A549 (cell line): ENCODE data around the gene XBP1. TPM values are rescaled to one million over a fixed set of nuclear protein-coding genes. Genes with fewer than 3 reads are reported as not detected.
"Not testable (repeated sequence)": the region's sequence is repeated elsewhere in the genome, so short reads cannot be mapped to it uniquely, and the experiment has no call there.

Experiments used
- ATAC-seq, 2 experiments: fragments of 200-7000 bp in 1 of 2; fragments of >200 bp in 1 of 2; cut with Nextera tagmentation in 1 of 2; cut with Tn5 transposase in 1 of 2; 3 replicates each; pipeline versions ENCODE4 v1.8.0 to v1.9.1; 2018 to 2020; ENCODE audit warnings: mild to moderate bottlenecking in 1 of 2, moderate library complexity in 1 of 2
- CTCF ChIA-PET: fragments of 300-600 bp; sonication (Branson Sonifier 250); formaldehyde crosslinking; extraction: SDS; loops from one replicate; lab custom pipeline; 2021; ENCODE audit warnings: antibody characterized with exemption, inconsistent platforms; lab: Yijun Ruan, JAX
- POLR2A ChIA-PET: fragments of 350-600 bp; formaldehyde crosslinking; extraction: SDS; loops from one replicate; lab custom pipeline; 2021; ENCODE audit warnings: antibody characterized with exemption, inconsistent platforms; lab: Yijun Ruan, JAX
- DNase-seq, 2 experiments: peaks; one replicate each; pipeline versions ENCODE4 v3.0.0 to v3.0.0-alpha.2; 2011 to 2016; ENCODE audit warnings: low read depth in 1 of 2, low spot score in 1 of 2
- FAIRE-seq: peaks from 2 replicates; lab custom pipeline; 2011; peaks lifted over from hg19 to GRCh38; lab: Jason Lieb, UNC
- H3K27ac ChIP-seq, 2 experiments: fragments of >200 bp; sonication (Bioruptor Twin); formaldehyde crosslinking; 3 replicates each; pipeline ENCODE4 v1.5.1; 2016 to 2017
- H3K4me1 ChIP-seq: fragments of >200 bp; sonication (Bioruptor Twin); formaldehyde crosslinking; 3 replicates; pipeline ENCODE4 v1.6.1; 2016
- H3K4me2 ChIP-seq: fragments of >200 bp; sonication (Bioruptor Twin); formaldehyde crosslinking; 3 replicates; pipeline ENCODE4 v1.6.1; 2016
- H3K4me3 ChIP-seq: fragments of >200 bp; sonication (Bioruptor Twin); formaldehyde crosslinking; 3 replicates; pipeline ENCODE4 v1.5.1; 2016
- H3K9me3 ChIP-seq: fragments of >200 bp; sonication (Bioruptor Twin); formaldehyde crosslinking; 3 replicates; pipeline ENCODE4 v1.6.1; 2016
- BHLHE40 ChIP-seq: IDR thresholded peaks from 2 replicates; pipeline ENCODE4 v1.6.1; 2012; ENCODE audit warnings: low read depth, low read length, inconsistent platforms
- CBX2 ChIP-seq: fragments of 200-600 bp; sonication (generic); IDR thresholded peaks from 2 replicates; pipeline ENCODE4 v1.6.1; 2016; ENCODE audit warnings: low read depth, mild to moderate bottlenecking, borderline replicate concordance
- CEBPB ChIP-seq, 2 experiments: fragments of >200 bp in 1 of 2; sonication (Bioruptor Twin) in 1 of 2; formaldehyde crosslinking in 1 of 2; IDR thresholded peaks; 2 replicates each; pipeline ENCODE4 v1.6.1; 2012 to 2016
- CTCF ChIP-seq: fragments of >200 bp; sonication (Bioruptor Twin); formaldehyde crosslinking; IDR thresholded peaks from 3 replicates; pipeline ENCODE4 v1.5.1; 2016
- EHF ChIP-seq: fragments of 250-450 bp; sonication (Bioruptor Pico); IDR thresholded peaks from 2 replicates; pipeline ENCODE4 v1.5.0; 2020; ENCODE audit warnings: mild to moderate bottlenecking
- FOSL2 ChIP-seq, 2 experiments: fragments of 450-650 bp in 1 of 2; fragments of >200 bp in 1 of 2; sonication (Bioruptor Twin) in 1 of 2; formaldehyde crosslinking; IDR thresholded peaks; 2 replicates each; pipeline versions ENCODE4 v1.5.0 to v1.6.1; 2016 to 2020; ENCODE audit warnings: mild to moderate bottlenecking in 1 of 2, moderate library complexity in 1 of 2
- GATA3 ChIP-seq: IDR thresholded peaks from 2 replicates; pipeline ENCODE4 v1.6.1; 2012; ENCODE audit warnings: borderline replicate concordance
- HOXB5 ChIP-seq: fragments of 250-450 bp; sonication (Bioruptor Pico); IDR thresholded peaks from 2 replicates; pipeline ENCODE4 v1.5.0; 2020; ENCODE audit warnings: mild to moderate bottlenecking, moderate library complexity
- JUN ChIP-seq, 2 experiments: fragments of >200 bp; sonication (Bioruptor Twin); formaldehyde crosslinking; IDR thresholded peaks; 2 replicates in 1 of 2; 3 replicates in 1 of 2; pipeline ENCODE4 v1.6.1; 2016 to 2017
- KDM5A ChIP-seq: fragments of 200-600 bp; sonication (generic); IDR thresholded peaks from 2 replicates; pipeline ENCODE4 v1.6.1; 2016; ENCODE audit warnings: antibody characterized with exemption, mild to moderate bottlenecking
- MAFK ChIP-seq: fragments of 450-650 bp; IDR thresholded peaks from 2 replicates; pipeline ENCODE4 v1.6.1; 2014; ENCODE audit not compliant: partially characterized antibody
- NFE2L2 ChIP-seq: fragments of 150-350 bp; conservative IDR thresholded peaks from 2 replicates; pipeline ENCODE4 v1.6.1; 2014; ENCODE audit warnings: low read length
- NPAS2 ChIP-seq: fragments of 250-450 bp; sonication (Bioruptor Pico); IDR thresholded peaks from 2 replicates; pipeline ENCODE4 v1.8.0; 2022; ENCODE audit warnings: mild to moderate bottlenecking, moderate library complexity, borderline replicate concordance
- POLR2A ChIP-seq: IDR thresholded peaks from 2 replicates; pipeline ENCODE4 v1.6.1; 2012; ENCODE audit warnings: mild to moderate bottlenecking, low read length
- RAD21 ChIP-seq, 2 experiments: fragments of >200 bp in 1 of 2; sonication (Bioruptor Twin) in 1 of 2; formaldehyde crosslinking in 1 of 2; IDR thresholded peaks in 1 of 2; conservative IDR thresholded peaks in 1 of 2; 2 replicates in 1 of 2; 3 replicates in 1 of 2; pipeline ENCODE4 v1.6.1; 2012 to 2018; ENCODE audit warnings: inconsistent platforms in 1 of 2
- RARB ChIP-seq: fragments of 250-450 bp; sonication (Bioruptor Pico); IDR thresholded peaks from 2 replicates; pipeline ENCODE4 v1.8.0; 2021; ENCODE audit warnings: mild to moderate bottlenecking, moderate library complexity
- RCOR1 ChIP-seq: fragments of 150-350 bp; IDR thresholded peaks from 2 replicates; pipeline ENCODE4 v1.6.1; 2014; ENCODE audit warnings: antibody characterized with exemption, low read length, low read depth
- RFX5 ChIP-seq: fragments of 450-650 bp; IDR thresholded peaks from 2 replicates; pipeline ENCODE4 v1.7.1; 2014; ENCODE audit warnings: antibody characterized with exemption, mild to moderate bottlenecking, moderate library complexity
- USF2 ChIP-seq: fragments of 450-650 bp; IDR thresholded peaks from 2 replicates; pipeline ENCODE4 v1.6.1; 2014; ENCODE audit warnings: antibody characterized with exemption
- ZC3H11A ChIP-seq: fragments of 450-650 bp; IDR thresholded peaks from 2 replicates; pipeline ENCODE4 v1.6.1; 2014; ENCODE audit warnings: antibody characterized with exemption, mild to moderate bottlenecking
- ZFP36 ChIP-seq: fragments of 450-650 bp; IDR thresholded peaks from 2 replicates; pipeline ENCODE4 v1.6.1; 2014; ENCODE audit warnings: borderline replicate concordance; ENCODE audit not compliant: partially characterized antibody
- ZNF302 ChIP-seq: fragments of 250-450 bp; sonication (Bioruptor Pico); IDR thresholded peaks from 2 replicates; pipeline ENCODE4 v1.9.0; 2021; ENCODE audit warnings: inconsistent platforms, mild to moderate bottlenecking, moderate library complexity
- ZSCAN20 ChIP-seq: fragments of 250-450 bp; sonication (Bioruptor Pico); IDR thresholded peaks from 2 replicates; pipeline ENCODE4 v1.8.0; 2022; ENCODE audit warnings: mild to moderate bottlenecking, moderate library complexity
- WGBS: methylation state at CpG from one replicate; pipeline ENCODE4 v1.1.6; 2017; ENCODE audit errors: missing lambda C conversion rate; 5-methylcytosine and 5-hydroxymethylcytosine counted together
- polyA plus RNA-seq, 4 experiments: library from polyadenylated mRNA; depleted of rRNA in 3 of 4; stranded (reverse); fragments of >200 nt; fragmentation: RNase III in 1 of 4; extraction: RNeasy Plus Mini Kit Qiagen cat#74134 plus additional on column Dnase treatment in 1 of 4; gene quantifications; 2 replicates in 3 of 4; 3 replicates in 1 of 4; pipeline ENCODE4 v1.2.3, GENCODE V29; 2011 to 2017

Gene XBP1
- polyA plus RNA-seq, 2 of the 4 experiments (the other 2 are of a cell fraction) = 34.1 to 172 TPM

GRCh38 chr22:28846994-28847393 is 46.6 kb upstream of the XBP1 start:
- Histone ChIP-seq H3K4me1 (no peaks in the 10 kb centered on the region), H3K27ac (no peak overlapping the region), H3K4me3 (no peak overlapping the region), H3K4me2 (no peak overlapping the region), H3K9me3 (0 out of 3 replicates have a peak, but pooled peaks cover 16% of the 10 kb centered on the region)
- ATAC-seq (no peak), DNase-seq (no peak), FAIRE-seq (no peak)
- CTCF ChIA-PET = interaction anchor here (4.2 kb wide), 1 partner anchor 193 kb away, joined by 17 read pairs; no protein-coding TSS in a partner anchor
- WGBS = 80% methylated on average over 2 of the region's 2 CpGs
- no peak for TF ChIP-seq CEBPB (IDR thresholded peaks at IDR 0.05)
- no peak for TF ChIP-seq RFX5
- TF ChIP-seq CBX2 = no peak
- TF ChIP-seq NFE2L2 = no peak
- POLR2A ChIA-PET = no interaction called here

- H3K4me1 ChIP-seq, DNase-seq, H3K4me3 ChIP-seq, POLR2A ChIA-PET, H3K27ac ChIP-seq, ATAC-seq, FAIRE-seq, H3K4me2 ChIP-seq: not testable (repeated sequence)
- CTCF ChIA-PET = interaction anchor here (0.6 to 2.5 kb wide), 3 partner anchors 15 to 196 kb away, joined by 3 to 9 read pairs (median 3); no protein-coding TSS in a partner anchor
- 70% methylated on average over 2 of the region's 2 CpGs for WGBS
- 0 out of 3 replicates have a peak, but pooled peaks cover 16% of the 10 kb centered on the region for H3K9me3 ChIP-seq
These were observed 43.9 kb upstream of the XBP1 start for GRCh38 chr22:28844277-28844676.

GRCh38 chr22:28843633-28844032 is 43.3 kb upstream of the XBP1 start:
- POLR2A ChIA-PET = no interaction called here
- no peaks in the 10 kb centered on the region for H3K4me1 ChIP-seq
- TF ChIP-seq ZSCAN20 (CRISPR knock-in tag) (no peak), GATA3 (no peak), CEBPB (IDR thresholded peaks at IDR 0.05) (no peak), NPAS2 (CRISPR knock-in tag) (no peak), ZNF302 (CRISPR knock-in tag) (no peak), ZC3H11A (no peak), MAFK (no peak), KDM5A (no peak), RARB (CRISPR knock-in tag) (no peak), FOSL2 (IDR thresholded peaks at IDR 0.05) (no peak), FOSL2 (CRISPR knock-in tag; IDR thresholded peaks at IDR 0.05) (no peak), RAD21 (conservative IDR thresholded peaks at IDR 0.05 in 1 of 2, IDR thresholded peaks at IDR 0.05 in 1 of 2) (no peak), USF2 (no peak), EHF (CRISPR knock-in tag) (no peak), BHLHE40 (no peak), CTCF (no peak), JUN (IDR thresholded peaks at IDR 0.05) (no peak), RCOR1 (no peak), POLR2A (no peak), ZFP36 (no peak), HOXB5 (CRISPR knock-in tag) (no peak)
- DNase-seq (no peak), FAIRE-seq (no peak), ATAC-seq (no peak)
- 88% methylated on average over 2 of the region's 2 CpGs for WGBS
- CTCF ChIA-PET = interaction anchor here (1.0 kb wide), 1 partner anchor 197 kb away, joined by 3 read pairs; no protein-coding TSS in a partner anchor
- H3K9me3 ChIP-seq = 0 out of 3 replicates have a peak, but pooled peaks cover 16% of the 10 kb centered on the region
- H3K27ac ChIP-seq = no peak overlapping the region
- H3K4me2 ChIP-seq = no peak overlapping the region
- H3K4me3 ChIP-seq = no peak overlapping the region
